SK-N-SH (cell line): Measurements from ENCODE around the gene TFDP2. TPM values are rescaled to one million over a fixed set of nuclear protein-coding genes. Genes with fewer than 3 reads are reported as not detected.

Source experiments
- CTCF ChIA-PET: fragments of 300-600, 350-600 bp; formaldehyde crosslinking; extraction: SDS; loops from one replicate; lab custom pipeline; 2021; lab: Yijun Ruan, JAX
- POLR2A ChIA-PET: fragments of 350-600 bp; sonication (Branson Sonifier 250); formaldehyde crosslinking; extraction: SDS; loops from one replicate; lab custom pipeline; 2020; ENCODE audit warnings: antibody characterized with exemption, inconsistent platforms; lab: Yijun Ruan, JAX
- DNase-seq: peaks from one replicate; pipeline ENCODE4 v3.0.0; 2012
- H2AFZ ChIP-seq: fragments of 200-600 bp; sonication (generic); 2 replicates; pipeline ENCODE4 v1.8.1; 2016; ENCODE audit warnings: antibody characterized with exemption, mild to moderate bottlenecking, low read depth
- H3F3A ChIP-seq: fragments of 200-600 bp; sonication (generic); replicated peaks from 2 replicates; pipeline ENCODE3; 2016; ENCODE audit warnings: antibody characterized with exemption, mild to moderate bottlenecking; ENCODE audit not compliant: insufficient read depth
- H3K27ac ChIP-seq, 2 experiments: fragments of 200-500 bp in 1 of 2; fragments of 200-600 bp in 1 of 2; sonication (Bioruptor generic) in 1 of 2; sonication (generic), shearing (Covaris generic) in 1 of 2; 2 replicates each; pipeline versions ENCODE4 v1.5.1 to v1.6.1; 2014 to 2016; ENCODE audit warnings: low read depth in 2 of 2, inconsistent platforms in 1 of 2, low read length in 1 of 2, mild to moderate bottlenecking in 1 of 2, mixed read lengths in 1 of 2
- H3K27me3 ChIP-seq: fragments of 200-600 bp; sonication (generic), shearing (Covaris generic); 2 replicates; pipeline ENCODE4 v1.6.1; 2016; ENCODE audit warnings: mixed run types; ENCODE audit not compliant: insufficient read depth
- H3K36me3 ChIP-seq, 2 experiments: fragments of 200-500 bp in 1 of 2; fragments of 200-600 bp in 1 of 2; sonication (Bioruptor generic) in 1 of 2; sonication (generic) in 1 of 2; replicated peaks in 1 of 2; 2 replicates each; pipeline versions ENCODE3 to v1.5.1; 2014 to 2016; ENCODE audit warnings: low read length in 1 of 2, mild to moderate bottlenecking in 1 of 2; ENCODE audit not compliant: insufficient read depth in 2 of 2, control insufficient read depth in 1 of 2
- H3K4me1 ChIP-seq, 2 experiments: fragments of 200-500 bp in 1 of 2; fragments of 200-600 bp in 1 of 2; sonication (Bioruptor generic) in 1 of 2; sonication (generic), shearing (Covaris generic) in 1 of 2; 2 replicates each; pipeline versions ENCODE4 v1.5.1 to v1.6.1; 2014 to 2016; ENCODE audit warnings: low read depth in 1 of 2, low read length in 1 of 2, mixed run types in 1 of 2; ENCODE audit not compliant: insufficient read depth in 2 of 2, control insufficient read depth in 1 of 2
- H3K4me2 ChIP-seq: fragments of 200-600 bp; sonication (generic), shearing (Covaris generic); 2 replicates; pipeline ENCODE4 v1.6.1; 2017; ENCODE audit warnings: mixed run types
- H3K4me3 ChIP-seq, 2 experiments: fragments of 200-500 bp in 1 of 2; fragments of 200-600 bp in 1 of 2; sonication (Bioruptor generic) in 1 of 2; sonication (generic), shearing (Covaris generic) in 1 of 2; 2 replicates each; pipeline versions ENCODE4 v1.5.1 to v1.8.1; 2014 to 2016; ENCODE audit warnings: low read depth in 2 of 2, inconsistent platforms in 1 of 2, low read length in 1 of 2, mild to moderate bottlenecking in 1 of 2, mixed read lengths in 1 of 2, moderate library complexity in 1 of 2
- H3K79me2 ChIP-seq: fragments of 200-600 bp; sonication (generic); 2 replicates; pipeline ENCODE4 v1.8.1; 2017; ENCODE audit warnings: mild to moderate bottlenecking; ENCODE audit not compliant: insufficient read depth
- H3K9ac ChIP-seq: fragments of 200-600 bp; sonication (generic); 2 replicates; pipeline ENCODE4 v1.6.1; 2017; ENCODE audit warnings: mixed run types
- H3K9me2 ChIP-seq: fragments of 200-600 bp; sonication (generic); 2 replicates; pipeline ENCODE4 v1.6.1; 2017; ENCODE audit warnings: mixed run types
- H3K9me3 ChIP-seq: fragments of 200-600 bp; sonication (generic); 2 replicates; pipeline ENCODE4 v1.6.1; 2017; ENCODE audit warnings: mixed run types, mild to moderate bottlenecking, moderate library complexity
- H4K20me1 ChIP-seq: fragments of 200-600 bp; sonication (generic); 2 replicates; pipeline ENCODE4 v1.6.1; 2017; ENCODE audit warnings: mild to moderate bottlenecking, mixed run types; ENCODE audit not compliant: insufficient read depth
- CTCF ChIP-seq: fragments of 200-600 bp; sonication (generic); IDR thresholded peaks from 2 replicates; pipeline ENCODE4 v1.6.1; 2017; ENCODE audit warnings: antibody characterized with exemption, mild to moderate bottlenecking, moderate library complexity
- ELF1 ChIP-seq: IDR thresholded peaks from 2 replicates; pipeline ENCODE4 v1.4.0; 2012
- GATA2 ChIP-seq: sonication (generic); formaldehyde crosslinking; IDR thresholded peaks from 2 replicates; pipeline ENCODE4 v1.5.0; 2020; ENCODE audit warnings: mild to moderate bottlenecking, missing genetic modification reagents
- MXI1 ChIP-seq: IDR thresholded peaks from 2 replicates; pipeline ENCODE4 v1.6.1; 2012; ENCODE audit warnings: mild to moderate bottlenecking, low read depth, low read length, improper control_type of control experiment
- RAD21 ChIP-seq: IDR thresholded peaks from 2 replicates; pipeline ENCODE4 v1.6.1; 2012; ENCODE audit warnings: mild to moderate bottlenecking, low read length
- RFX5 ChIP-seq: IDR thresholded peaks from 2 replicates; pipeline ENCODE4 v1.6.1; 2012; ENCODE audit warnings: mild to moderate bottlenecking, improper control_type of control experiment, low read length
- RXRA ChIP-seq: IDR thresholded peaks from 2 replicates; pipeline ENCODE4 v1.4.0; 2012; ENCODE audit warnings: low read depth, mild to moderate bottlenecking, borderline replicate concordance
- SMC3 ChIP-seq: IDR thresholded peaks from 2 replicates; pipeline ENCODE4 v1.6.1; 2012; ENCODE audit warnings: low read depth, low read length, improper control_type of control experiment
- TCF12 ChIP-seq: IDR thresholded peaks from 2 replicates; pipeline ENCODE4 v1.4.0; 2012
- TEAD4 ChIP-seq: IDR thresholded peaks from 2 replicates; pipeline ENCODE4 v1.4.0; 2012; ENCODE audit warnings: mild to moderate bottlenecking, borderline replicate concordance; ENCODE audit not compliant: insufficient read depth
- YY1 ChIP-seq: IDR thresholded peaks from 2 replicates; pipeline ENCODE4 v1.4.0; 2012; ENCODE audit warnings: low read depth, mild to moderate bottlenecking
- WGBS: methylation state at CpG from one replicate; pipeline ENCODE4 v1.1.6; 2017; ENCODE audit warnings: low lambda C conversion rate; 5-methylcytosine and 5-hydroxymethylcytosine counted together
- polyA plus RNA-seq, 3 experiments: library from polyadenylated mRNA; depleted of rRNA; stranded (reverse); fragments of >200 nt; gene quantifications; 2 replicates each; pipeline ENCODE4 v1.2.3, GENCODE V29; 2012

TFDP2 gene
- polyA plus RNA-seq, 1 of the 3 experiments (the other 2 are of a cell fraction), result 8.6 TPM

- no peak for DNase-seq
- H3K9me2 ChIP-seq, result no peaks in the 10 kb centered on the region
- no peak for TF ChIP-seq ELF1
- no peak for TF ChIP-seq RXRA
- TF ChIP-seq CTCF, result no peak
- no peak for TF ChIP-seq YY1
- no peak for TF ChIP-seq TCF12
- no peaks in the 10 kb centered on the region for H3K27me3 ChIP-seq
- H3K4me2 ChIP-seq, result peak overlapping the region; percentile 30; the same call in 1 of the 2 replicates
- H3K79me2 ChIP-seq, result peaks cover 20% of the 10 kb centered on the region
- H3F3A ChIP-seq, result peaks cover 14% of the 10 kb centered on the region
- peaks cover 5 to 12% of the 10 kb centered on the region in 2 experiments for H3K36me3 ChIP-seq
- H3K4me1 ChIP-seq, result peaks cover 2 to 7% of the 10 kb centered on the region in 2 experiments; a peak in 2 of 4 replicates
- CTCF ChIA-PET, result no interaction called here
- no peak overlapping the region for H3K4me3 ChIP-seq
- POLR2A ChIA-PET, result no interaction called here
- 82% methylated on average over 2 of the region's 2 CpGs for WGBS
- H3K27ac ChIP-seq, result no peak overlapping the region
- H4K20me1 ChIP-seq, result no peaks in the 10 kb centered on the region
- H2AFZ ChIP-seq, result no peak overlapping the region
- no peaks in the 10 kb centered on the region for H3K9me3 ChIP-seq
- no peak overlapping the region for H3K9ac ChIP-seq
Observed at GRCh38 chr3:142026333-142026732, 123.0 kb downstream of the TFDP2 start.

- Histone ChIP-seq H3K27me3 (no peaks in the 10 kb centered on the region), H3K79me2 (peaks cover 16% of the 10 kb centered on the region), H3K4me2 (no peak overlapping the region), H2AFZ (no peak overlapping the region), H3F3A (no peaks in the 10 kb centered on the region), H3K9me2 (no peaks in the 10 kb centered on the region), H3K36me3 (peaks cover 5 to 12% of the 10 kb centered on the region in 2 experiments), H3K27ac (no peak overlapping the region), H3K4me1 (peaks cover 0 to 14% of the 10 kb centered on the region in 2 experiments; a peak in 3 of 4 replicates), H3K4me3 (no peak overlapping the region), H3K9me3 (no peaks in the 10 kb centered on the region), H4K20me1 (no peaks in the 10 kb centered on the region), H3K9ac (no peak overlapping the region)
- 100% methylated on average over 1 of the region's 1 CpG for WGBS
- TF ChIP-seq RAD21 (peak; percentile 66), MXI1 (no peak), CTCF (peak; percentile 16; the same call in 1 of the 2 replicates), YY1 (no peak), RFX5 (no peak), TEAD4 (no peak), GATA2 (CRISPR knock-in tag) (no peak), SMC3 (peak; percentile 48; the same call in 1 of the 2 replicates)
- ChIA-PET POLR2A (no interaction called here), CTCF (interaction anchor here (0.8 to 1.6 kb wide), 2 partner anchors 11 to 33 kb away, joined by 3 to 5 read pairs; no protein-coding TSS in a partner anchor)
- DNase-seq, result peak; percentile 22
Observed at GRCh38 chr3:142022381-142022780, 127.0 kb downstream of the TFDP2 start.
